Measurements from ENCODE around the gene HSPA6.

HSPA6 gene

DNA sequence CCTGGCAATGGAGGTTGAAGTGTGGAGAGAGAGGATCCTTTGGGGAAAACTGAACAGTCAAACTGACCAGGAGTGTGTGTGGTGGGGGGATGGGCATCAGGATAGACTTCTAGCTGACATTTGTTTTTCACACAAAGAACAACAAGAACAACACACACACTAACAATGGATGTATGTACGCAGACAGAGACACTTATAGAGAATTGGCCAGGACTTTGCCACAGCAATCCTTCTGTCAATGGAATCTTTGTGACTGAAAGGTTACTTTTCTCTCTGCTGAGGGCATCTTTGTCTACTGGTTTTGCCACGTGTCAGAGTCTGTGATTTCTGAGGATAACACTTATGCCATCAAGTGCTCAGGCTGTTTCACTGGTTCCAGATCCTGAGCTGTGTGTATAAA is 31.5 kb upstream of the HSPA6 start:
- no peak overlapping the region for H3K4me3 ChIP-seq (ENCODE audit: low read depth in 1 of 2, low read length in 2 of 2)
- no peaks in the 10 kb centered on the region for H3K36me3 ChIP-seq (ENCODE audit: insufficient read depth, low read length)
- no peaks in the 10 kb centered on the region for H3K4me1 ChIP-seq (ENCODE audit: insufficient read depth, low read length)
- no peaks in the 10 kb centered on the region for H3K9me3 ChIP-seq (ENCODE audit: low read length)
- H3K27me3 ChIP-seq (ENCODE audit: control insufficient read depth in 1 of 2, insufficient read depth in 2 of 2, low read length in 2 of 2) = peaks cover 0 to 8% of the 10 kb centered on the region in 2 donors
- H3K9ac ChIP-seq (ENCODE audit: low read length) = no peak overlapping the region
- H3K27ac ChIP-seq (ENCODE audit: low read depth, low read length) = no peak overlapping the region

DNA sequence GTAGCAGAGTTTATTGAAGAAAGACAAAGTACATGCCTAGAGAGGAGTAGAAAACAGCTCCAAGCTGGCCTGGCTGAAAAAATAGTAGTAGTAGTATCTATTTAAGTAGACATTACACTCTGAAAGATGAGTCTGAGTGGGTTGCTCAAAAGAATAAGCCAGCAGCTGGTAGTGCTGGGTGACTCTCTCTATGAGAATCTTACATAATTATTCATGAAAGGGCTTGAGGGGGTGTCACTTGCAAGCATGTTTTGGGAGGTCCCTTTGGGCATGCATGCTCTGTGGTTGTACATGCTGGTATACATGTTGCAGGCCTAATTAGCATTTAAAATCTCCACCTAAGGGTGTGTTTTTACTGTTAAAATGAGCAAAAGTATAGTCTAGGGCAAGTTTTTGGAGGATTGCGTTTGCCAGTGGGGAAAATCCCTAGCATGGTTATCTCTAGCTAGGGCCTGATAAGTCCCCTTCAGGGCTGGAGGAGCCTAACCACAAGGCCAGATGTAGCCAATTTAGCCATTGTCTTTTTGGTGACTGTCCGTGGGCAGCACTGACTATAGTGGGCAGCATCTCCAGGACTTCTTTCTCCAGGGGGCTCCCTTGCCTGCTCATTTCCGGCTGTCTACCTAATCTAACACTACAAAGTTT is 30.1 kb upstream of the HSPA6 start:
- no peak overlapping the region for H3K27ac ChIP-seq (ENCODE audit: low read depth, low read length)
- H3K9me3 ChIP-seq (ENCODE audit: low read length) = no peaks in the 10 kb centered on the region
- H3K9ac ChIP-seq (ENCODE audit: low read length) = no peak overlapping the region
- H3K27me3 ChIP-seq (ENCODE audit: control insufficient read depth in 1 of 2, insufficient read depth in 2 of 2, low read length in 2 of 2) = peaks cover 0 to 5% of the 10 kb centered on the region in 2 donors
- H3K36me3 ChIP-seq (ENCODE audit: insufficient read depth, low read length) = no peaks in the 10 kb centered on the region
- no peak overlapping the region for H3K4me3 ChIP-seq (ENCODE audit: low read depth in 1 of 2, low read length in 2 of 2)
- no peaks in the 10 kb centered on the region for H3K4me1 ChIP-seq (ENCODE audit: insufficient read depth, low read length)

DNA sequence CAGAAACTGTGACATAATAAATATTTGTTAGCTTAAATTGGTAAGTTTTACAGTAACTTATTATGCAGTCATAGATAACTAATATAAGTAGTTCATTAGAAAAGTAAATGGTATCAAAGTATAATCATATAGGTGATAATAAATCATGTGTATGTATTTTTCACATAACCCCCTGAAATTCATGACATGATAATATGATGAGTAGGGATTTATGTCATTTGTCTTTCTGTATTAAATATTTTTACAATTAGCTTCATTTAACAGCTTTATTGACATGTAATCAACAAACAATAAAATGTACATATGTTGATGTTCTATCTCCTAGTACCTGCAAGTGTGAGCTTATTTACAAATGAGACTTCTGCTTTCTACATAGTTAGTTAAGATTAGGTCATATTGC is 28.9 kb upstream of the HSPA6 start:
- no peaks in the 10 kb centered on the region for H3K36me3 ChIP-seq (ENCODE audit: insufficient read depth, low read length)
- H3K9ac ChIP-seq (ENCODE audit: low read length) = no peak overlapping the region
- H3K4me3 ChIP-seq (ENCODE audit: low read depth in 1 of 2, low read length in 2 of 2) = no peak overlapping the region
- no peak overlapping the region for H3K27ac ChIP-seq (ENCODE audit: low read depth, low read length)
- no peaks in the 10 kb centered on the region for H3K4me1 ChIP-seq (ENCODE audit: insufficient read depth, low read length)
- H3K27me3 ChIP-seq (ENCODE audit: control insufficient read depth in 1 of 2, insufficient read depth in 2 of 2, low read length in 2 of 2) = peaks cover 0 to 5% of the 10 kb centered on the region in 2 donors
- no peaks in the 10 kb centered on the region for H3K9me3 ChIP-seq (ENCODE audit: low read length)

DNA sequence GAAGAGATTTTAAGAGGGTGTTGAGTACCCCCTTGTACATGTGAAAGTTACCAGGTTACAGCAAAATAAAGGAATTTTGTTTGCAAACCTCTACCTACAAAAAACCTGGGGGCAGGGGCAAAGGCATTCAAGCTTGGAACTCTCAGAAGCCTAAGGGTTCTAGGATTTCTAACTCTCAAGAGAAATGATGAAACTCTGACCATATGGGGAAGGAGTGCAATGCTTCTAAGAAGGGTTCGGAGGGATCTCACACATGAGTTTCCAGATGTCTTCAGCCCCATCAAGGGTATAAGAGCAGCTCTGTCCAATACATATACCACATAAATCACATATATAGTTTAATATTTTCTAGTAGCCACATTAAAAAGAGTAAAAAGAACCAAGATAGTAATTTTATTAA is 26.4 kb upstream of the HSPA6 start:
- Histone ChIP-seq H3K9me3 (ENCODE audit: low read length) (no peaks in the 10 kb centered on the region), H3K9ac (ENCODE audit: low read length) (no peak overlapping the region), H3K4me3 (ENCODE audit: low read depth in 1 of 2, low read length in 2 of 2) (no peak overlapping the region), H3K4me1 (ENCODE audit: insufficient read depth, low read length) (no peaks in the 10 kb centered on the region), H3K27ac (ENCODE audit: low read depth, low read length) (no peak overlapping the region), H3K27me3 (ENCODE audit: control insufficient read depth in 1 of 2, insufficient read depth in 2 of 2, low read length in 2 of 2) (no peaks in the 10 kb centered on the region), H3K36me3 (ENCODE audit: insufficient read depth, low read length) (no peaks in the 10 kb centered on the region)

DNA sequence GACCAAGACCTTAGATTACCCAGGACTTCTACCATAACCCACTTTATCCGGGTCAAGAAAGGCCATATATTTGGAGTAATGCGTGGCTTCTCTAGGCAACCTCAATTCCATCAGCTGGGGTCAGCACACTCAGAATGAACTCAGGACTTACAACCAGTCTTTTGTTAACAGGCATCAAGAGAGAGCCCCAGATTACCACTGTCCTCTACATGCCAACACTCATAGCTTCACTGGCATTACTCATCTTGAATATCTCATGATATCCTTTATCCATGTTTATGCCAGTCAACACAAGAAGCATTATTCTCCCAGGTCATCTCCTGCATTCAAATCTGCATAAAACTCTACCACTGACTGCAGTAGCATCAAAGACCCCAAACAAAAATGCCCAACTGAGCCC is 25.7 kb upstream of the HSPA6 start:
- Histone ChIP-seq H3K36me3 (ENCODE audit: insufficient read depth, low read length) (no peaks in the 10 kb centered on the region), H3K4me3 (ENCODE audit: low read depth in 1 of 2, low read length in 2 of 2) (no peak overlapping the region), H3K4me1 (ENCODE audit: insufficient read depth, low read length) (no peaks in the 10 kb centered on the region), H3K27me3 (ENCODE audit: control insufficient read depth in 1 of 2, insufficient read depth in 2 of 2, low read length in 2 of 2) (peaks cover 0 to 3% of the 10 kb centered on the region in 2 donors), H3K9ac (ENCODE audit: low read length) (no peak overlapping the region), H3K27ac (ENCODE audit: low read depth, low read length) (no peak overlapping the region), H3K9me3 (ENCODE audit: low read length) (no peaks in the 10 kb centered on the region)

DNA sequence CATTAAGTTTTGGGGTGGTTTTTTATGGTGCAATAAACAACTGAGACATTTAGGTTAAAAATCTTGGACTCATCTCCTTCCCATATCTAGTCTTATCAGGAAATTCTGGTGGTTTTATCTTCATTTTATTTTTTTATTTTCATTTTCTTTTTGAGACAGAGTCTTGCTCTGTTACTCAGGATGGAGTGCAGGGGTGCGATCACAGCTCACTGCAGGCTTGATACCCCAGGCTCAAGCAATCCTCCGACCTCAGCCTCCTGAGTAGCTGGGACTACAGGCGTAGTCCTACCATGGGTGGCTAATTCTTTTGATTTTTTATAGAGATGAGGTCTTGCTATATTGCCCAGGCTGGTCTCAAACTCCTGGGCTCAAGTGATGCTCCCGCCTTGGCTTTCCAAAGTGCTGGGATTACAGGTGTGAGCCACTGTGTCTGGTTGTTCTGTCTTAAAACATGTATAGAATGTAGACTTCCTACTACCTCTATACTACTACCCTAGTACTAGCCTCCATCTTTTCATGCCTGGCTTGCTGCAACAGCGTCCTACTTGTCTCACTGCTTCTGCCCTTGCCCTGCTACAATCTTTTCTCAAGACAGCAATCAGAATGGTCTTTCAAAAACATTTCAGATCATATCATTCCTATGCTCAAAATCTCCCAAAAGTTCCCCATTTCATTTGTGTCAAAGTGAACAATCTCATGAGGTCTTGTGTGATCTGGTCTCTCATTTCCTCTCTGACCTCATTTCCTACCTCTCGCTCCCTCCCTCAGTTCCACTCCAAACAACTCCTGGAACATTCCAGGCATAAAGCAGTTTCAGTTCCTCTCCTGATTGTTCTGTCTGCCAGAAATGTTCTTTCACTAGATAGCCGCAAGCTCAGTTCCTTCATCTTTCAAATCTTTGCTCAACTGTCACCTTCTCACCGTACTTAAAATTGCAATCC is 25.0 kb upstream of the HSPA6 start:
- H3K9me3 ChIP-seq (ENCODE audit: low read length) = no peaks in the 10 kb centered on the region
- H3K4me3 ChIP-seq (ENCODE audit: low read depth in 1 of 2, low read length in 2 of 2) = no peak overlapping the region
- H3K36me3 ChIP-seq (ENCODE audit: insufficient read depth, low read length) = no peaks in the 10 kb centered on the region
- H3K27ac ChIP-seq (ENCODE audit: low read depth, low read length) = no peak overlapping the region
- H3K9ac ChIP-seq (ENCODE audit: low read length) = no peak overlapping the region
- H3K4me1 ChIP-seq (ENCODE audit: insufficient read depth, low read length) = no peaks in the 10 kb centered on the region
- peaks cover 0 to 4% of the 10 kb centered on the region in 2 donors for H3K27me3 ChIP-seq (ENCODE audit: control insufficient read depth in 1 of 2, insufficient read depth in 2 of 2, low read length in 2 of 2)

DNA sequence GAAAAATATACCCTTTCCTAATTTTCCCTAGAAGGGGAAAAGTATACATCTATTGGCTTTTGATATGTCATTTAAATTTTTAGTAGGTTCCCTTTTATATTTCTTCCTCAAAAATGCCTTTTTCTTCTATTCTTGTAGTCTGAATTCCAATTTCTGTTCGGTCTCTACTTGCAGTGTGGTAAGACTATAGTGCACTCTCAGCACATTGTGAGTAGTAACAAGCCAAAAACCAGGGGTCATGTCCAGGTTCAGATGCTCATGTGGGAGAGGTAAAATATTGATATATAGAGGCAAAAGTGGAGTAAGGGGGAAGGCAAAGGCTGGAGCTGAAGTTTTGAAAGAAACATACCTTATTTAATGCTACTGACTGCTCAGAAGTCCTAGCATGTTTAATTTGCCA is 23.1 kb upstream of the HSPA6 start:
- H3K27me3 ChIP-seq (ENCODE audit: control insufficient read depth in 1 of 2, insufficient read depth in 2 of 2, low read length in 2 of 2) = peaks cover 0 to 4% of the 10 kb centered on the region in 2 donors
- no peak overlapping the region for H3K4me3 ChIP-seq (ENCODE audit: low read depth in 1 of 2, low read length in 2 of 2)
- no peak overlapping the region for H3K27ac ChIP-seq (ENCODE audit: low read depth, low read length)
- no peak overlapping the region for H3K9ac ChIP-seq (ENCODE audit: low read length)
- H3K4me1 ChIP-seq (ENCODE audit: insufficient read depth, low read length) = no peaks in the 10 kb centered on the region
- no peaks in the 10 kb centered on the region for H3K9me3 ChIP-seq (ENCODE audit: low read length)
- no peaks in the 10 kb centered on the region for H3K36me3 ChIP-seq (ENCODE audit: insufficient read depth, low read length)

DNA sequence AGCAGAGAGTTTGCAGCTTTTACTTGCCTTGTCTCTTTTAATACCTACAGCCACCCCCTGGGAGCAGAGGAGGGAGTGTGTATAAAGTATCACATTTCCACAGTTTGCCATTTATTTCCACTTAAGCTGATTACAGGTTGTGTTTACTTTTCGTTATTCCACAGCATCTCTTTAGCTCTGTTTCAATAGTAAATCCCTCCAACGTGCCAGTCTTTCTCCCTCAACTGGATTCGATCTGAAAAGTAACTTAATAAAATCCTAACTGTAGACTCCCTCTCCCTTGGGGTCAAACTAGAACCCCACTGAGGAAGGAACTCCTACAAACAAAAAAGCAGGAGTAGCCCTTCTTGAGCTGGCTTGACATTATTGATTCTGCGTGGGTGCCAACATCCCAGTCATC is 22.2 kb upstream of the HSPA6 start:
- no peaks in the 10 kb centered on the region for H3K4me1 ChIP-seq (ENCODE audit: insufficient read depth, low read length)
- peaks cover 0 to 4% of the 10 kb centered on the region in 2 donors for H3K27me3 ChIP-seq (ENCODE audit: control insufficient read depth in 1 of 2, insufficient read depth in 2 of 2, low read length in 2 of 2)
- H3K9me3 ChIP-seq (ENCODE audit: low read length) = no peaks in the 10 kb centered on the region
- H3K36me3 ChIP-seq (ENCODE audit: insufficient read depth, low read length) = no peaks in the 10 kb centered on the region
- no peak overlapping the region for H3K27ac ChIP-seq (ENCODE audit: low read depth, low read length)
- H3K9ac ChIP-seq (ENCODE audit: low read length) = no peak overlapping the region
- H3K4me3 ChIP-seq (ENCODE audit: low read depth in 1 of 2, low read length in 2 of 2) = no peak overlapping the region

DNA sequence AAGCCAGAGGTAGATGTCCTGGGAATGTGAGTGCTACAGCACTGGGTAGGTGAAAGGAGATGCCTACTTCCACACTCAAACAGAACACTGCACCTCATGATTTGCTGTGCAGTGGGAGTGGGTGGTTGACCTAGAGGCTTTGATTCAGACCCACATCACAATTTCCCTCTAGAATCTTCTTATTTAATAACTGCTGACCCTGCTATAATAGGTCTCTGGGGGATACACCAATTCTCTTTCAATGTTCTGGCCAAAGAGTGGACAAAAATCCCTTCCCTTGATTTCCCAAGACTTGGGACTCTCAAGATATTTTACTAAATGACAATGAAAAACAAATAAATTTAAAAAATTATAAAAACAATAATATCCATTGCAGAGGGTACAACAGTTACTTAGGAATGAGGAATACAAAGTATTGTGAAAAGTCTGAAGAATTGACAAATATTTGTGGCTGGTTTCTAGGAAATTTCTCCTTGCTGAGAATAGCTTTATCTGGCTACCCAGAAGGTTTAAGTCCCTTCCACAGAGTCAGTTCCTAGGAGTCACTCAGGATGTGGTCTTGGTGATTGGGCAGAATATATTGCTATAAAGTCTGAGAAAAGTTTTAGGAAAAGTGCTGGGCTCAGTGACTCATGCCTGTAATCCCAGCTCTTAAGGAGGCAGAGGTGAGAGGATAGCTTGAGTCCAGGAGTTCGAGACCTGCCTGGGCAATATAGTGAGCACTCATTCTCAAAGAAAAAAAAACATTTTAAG is 21.5 kb upstream of the HSPA6 start:
- no peaks in the 10 kb centered on the region for H3K9me3 ChIP-seq (ENCODE audit: low read length)

DNA sequence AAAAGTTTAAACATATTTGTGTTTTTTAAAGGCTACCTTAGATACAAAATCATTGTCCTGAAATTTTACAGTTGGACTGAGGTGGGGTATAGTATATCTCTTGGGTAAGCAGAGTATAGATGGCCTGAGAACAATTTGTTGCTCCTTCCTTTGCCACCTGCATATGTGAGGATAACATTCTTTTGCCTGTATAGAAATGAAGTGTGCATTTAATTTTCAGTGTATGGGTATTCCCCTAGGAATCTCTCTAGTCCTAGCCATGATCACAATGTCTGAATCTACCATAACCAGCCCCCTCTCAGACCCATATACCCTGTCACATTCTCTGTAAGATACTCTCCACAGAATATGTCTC is 21.0 kb upstream of the HSPA6 start:
- Histone ChIP-seq H3K27ac (ENCODE audit: low read depth, low read length) (no peak overlapping the region), H3K27me3 (ENCODE audit: control insufficient read depth in 1 of 2, insufficient read depth in 2 of 2, low read length in 2 of 2) (peaks cover 0 to 4% of the 10 kb centered on the region in 2 donors), H3K9me3 (ENCODE audit: low read length) (no peaks in the 10 kb centered on the region), H3K9ac (ENCODE audit: low read length) (no peak overlapping the region), H3K36me3 (ENCODE audit: insufficient read depth, low read length) (no peaks in the 10 kb centered on the region), H3K4me1 (ENCODE audit: insufficient read depth, low read length) (no peaks in the 10 kb centered on the region), H3K4me3 (ENCODE audit: low read depth in 1 of 2, low read length in 2 of 2) (no peak overlapping the region)

More for the DNA sequence above, 21.5 kb upstream of the HSPA6 start:
- Histone ChIP-seq H3K4me1 (ENCODE audit: insufficient read depth, low read length) (no peaks in the 10 kb centered on the region), H3K9ac (ENCODE audit: low read length) (no peak overlapping the region), H3K27me3 (ENCODE audit: control insufficient read depth in 1 of 2, insufficient read depth in 2 of 2, low read length in 2 of 2) (peaks cover 0 to 4% of the 10 kb centered on the region in 2 donors), H3K4me3 (ENCODE audit: low read depth in 1 of 2, low read length in 2 of 2) (no peak overlapping the region), H3K27ac (ENCODE audit: low read depth, low read length) (no peak overlapping the region), H3K36me3 (ENCODE audit: insufficient read depth, low read length) (no peaks in the 10 kb centered on the region)

DNA sequence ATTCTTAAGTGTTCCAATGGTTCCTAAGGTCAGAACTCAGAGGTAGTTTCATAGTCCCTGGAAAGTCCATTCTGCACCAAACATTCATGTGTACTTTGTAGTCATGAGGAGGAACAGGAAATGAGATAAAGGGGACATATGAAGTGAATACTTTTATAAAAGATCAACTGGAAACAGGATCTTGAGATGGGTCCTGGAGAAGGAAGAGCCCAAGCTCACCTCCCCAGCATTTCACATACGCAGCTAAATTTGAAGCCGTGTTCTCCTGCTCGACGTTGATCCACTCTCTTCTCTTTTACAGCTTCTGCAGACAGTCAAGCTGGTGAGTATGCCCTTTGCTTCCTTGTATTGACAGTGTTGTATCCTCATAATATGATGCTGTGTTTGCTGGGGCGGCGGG is 18.7 kb upstream of the HSPA6 start:
- Histone ChIP-seq H3K4me1 (ENCODE audit: insufficient read depth, low read length) (no peaks in the 10 kb centered on the region), H3K27me3 (ENCODE audit: control insufficient read depth in 1 of 2, insufficient read depth in 2 of 2, low read length in 2 of 2) (peaks cover 0 to 4% of the 10 kb centered on the region in 2 donors), H3K9me3 (ENCODE audit: low read length) (no peaks in the 10 kb centered on the region), H3K9ac (ENCODE audit: low read length) (no peak overlapping the region), H3K36me3 (ENCODE audit: insufficient read depth, low read length) (no peaks in the 10 kb centered on the region), H3K27ac (ENCODE audit: low read depth, low read length) (no peak overlapping the region), H3K4me3 (ENCODE audit: low read depth in 1 of 2, low read length in 2 of 2) (no peak overlapping the region)

All from muscle layer of colon (tissue), 2 donors.